GM21515 (cell line): ENCODE results near the gene GPR183.

Source experiments
- ATAC-seq: cut with Tn5 transposase; IDR thresholded peaks from one replicate; pipeline ENCODE4 v1.9.1; 2021; ENCODE audit not compliant: unreplicated experiment

Gene GPR183

DNA sequence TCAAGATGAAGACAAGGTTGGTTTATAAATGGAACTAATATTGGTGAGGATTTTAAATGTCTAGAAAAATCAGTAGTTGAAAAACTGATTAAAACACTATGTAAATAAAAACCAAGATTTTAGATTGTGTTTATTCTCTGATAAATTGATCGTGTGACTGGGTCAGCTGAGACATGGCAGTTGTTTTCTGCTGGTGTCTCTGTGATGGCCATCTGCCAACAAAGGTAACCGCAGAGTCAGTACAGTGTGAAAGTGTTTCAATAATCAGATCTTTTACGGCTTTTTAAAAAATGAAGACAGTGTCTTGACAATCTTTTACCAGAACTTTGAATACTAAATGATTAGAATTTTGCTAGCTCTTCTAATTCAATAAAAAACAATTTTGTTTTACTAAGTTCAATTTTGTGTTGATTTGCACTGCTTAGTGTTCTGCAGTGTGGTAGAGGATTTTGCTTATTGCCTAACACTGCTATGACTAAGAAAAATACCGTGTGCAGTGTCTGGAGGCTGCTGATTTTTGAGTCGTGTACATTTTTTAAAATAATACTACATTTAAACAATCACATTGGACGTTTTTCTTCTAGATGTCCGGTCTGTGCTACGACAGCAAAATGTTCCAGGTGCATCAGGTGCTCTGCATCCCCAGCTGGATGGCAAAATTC lies 32.7 kb upstream of the GPR183 start:
- no peak for ATAC-seq

DNA sequence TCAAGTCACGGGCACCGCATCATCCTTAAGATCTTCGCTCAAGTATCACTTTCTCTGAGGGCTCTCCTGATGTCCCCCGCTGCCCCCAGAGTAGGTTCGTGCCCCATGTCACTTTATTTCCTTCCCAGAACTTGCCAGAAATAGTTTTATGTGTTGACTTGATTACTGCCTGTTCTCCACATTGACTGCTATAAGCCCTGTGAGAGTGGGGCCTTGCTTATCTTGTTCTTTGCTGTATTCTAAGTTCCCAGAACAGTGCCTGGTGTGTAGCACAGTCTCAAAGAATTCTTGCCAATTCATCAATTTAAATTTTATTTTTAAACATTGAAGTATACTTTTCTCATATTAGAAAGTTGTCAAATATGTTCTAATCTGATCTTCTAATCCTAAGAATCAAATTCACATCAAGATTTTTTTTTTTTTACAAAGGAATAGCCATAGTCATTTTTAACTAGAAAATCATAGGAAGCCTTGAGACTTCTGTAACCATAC lies 32.1 kb upstream of the GPR183 start:
- no peak for ATAC-seq

GRCh38 chr13:99335603-99336002 lies 28.4 kb upstream of the GPR183 start:
- peak; percentile 65 for ATAC-seq

- no peak for ATAC-seq
Observed at GRCh38 chr13:99335087-99335486, 27.9 kb upstream of the GPR183 start.

DNA sequence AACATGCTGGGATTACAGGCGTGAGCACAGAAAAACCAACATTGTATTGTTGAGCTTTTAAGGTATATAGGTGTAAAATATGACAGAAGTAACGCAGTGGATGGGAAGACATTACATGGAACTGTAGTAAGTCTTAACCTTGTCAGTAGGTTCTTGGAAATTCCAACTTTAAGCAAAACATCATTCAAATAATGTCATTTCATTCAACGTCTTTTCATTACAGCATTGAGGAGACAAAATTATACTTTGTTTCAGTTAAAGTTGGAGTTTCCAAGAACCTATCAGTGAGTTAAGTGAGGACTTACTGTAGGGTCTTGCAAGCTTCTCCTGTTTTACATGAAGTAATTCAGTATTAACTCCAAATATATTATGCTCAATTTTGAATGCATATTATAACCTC lies 27.0 kb upstream of the GPR183 start:
- no peak for ATAC-seq

DNA sequence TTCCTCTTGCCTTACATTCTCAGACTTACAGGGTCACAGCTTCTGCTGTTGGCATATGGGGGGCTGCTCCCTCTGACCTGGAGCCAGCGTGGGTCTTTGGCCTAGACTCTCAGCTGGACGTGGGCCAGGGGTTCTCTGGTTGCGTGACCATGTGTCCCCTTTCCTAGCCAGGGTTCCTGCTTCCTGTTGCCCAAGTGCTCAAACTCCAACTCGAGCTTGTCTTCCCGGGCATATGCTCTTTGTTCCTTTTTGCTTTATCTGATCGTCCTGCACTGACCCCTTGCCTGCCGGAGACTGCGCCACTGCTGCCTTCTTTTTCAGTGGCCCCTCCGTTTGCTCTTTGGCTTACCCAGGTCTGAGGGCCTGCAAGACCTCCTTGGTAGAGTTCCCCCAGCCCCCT lies 25.3 kb upstream of the GPR183 start:
- no peak for ATAC-seq

DNA sequence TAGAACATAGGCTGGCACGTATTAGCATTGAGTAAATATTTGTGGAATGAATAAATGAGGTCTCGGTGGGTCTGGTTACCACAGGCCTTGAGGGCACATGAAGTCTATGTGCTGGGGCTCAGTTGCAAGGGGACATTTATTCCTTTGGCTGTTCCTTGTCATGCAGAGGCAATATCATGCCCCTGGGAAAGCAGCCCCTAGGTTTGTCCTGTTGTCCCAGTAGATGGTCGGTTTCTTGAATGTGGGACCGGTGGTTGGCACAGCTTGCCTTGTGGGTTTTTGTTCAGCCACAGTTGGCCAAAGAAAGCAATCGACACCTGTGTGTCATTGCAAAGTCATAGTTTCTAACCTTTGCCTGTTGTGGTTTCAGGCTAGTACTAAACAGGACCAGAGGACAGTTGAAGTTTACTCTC lies 24.7 kb upstream of the GPR183 start:
- peak; percentile 81 for ATAC-seq

GRCh38 chr13:99330942-99331341 lies 23.7 kb upstream of the GPR183 start:
- ATAC-seq, result no peak

DNA sequence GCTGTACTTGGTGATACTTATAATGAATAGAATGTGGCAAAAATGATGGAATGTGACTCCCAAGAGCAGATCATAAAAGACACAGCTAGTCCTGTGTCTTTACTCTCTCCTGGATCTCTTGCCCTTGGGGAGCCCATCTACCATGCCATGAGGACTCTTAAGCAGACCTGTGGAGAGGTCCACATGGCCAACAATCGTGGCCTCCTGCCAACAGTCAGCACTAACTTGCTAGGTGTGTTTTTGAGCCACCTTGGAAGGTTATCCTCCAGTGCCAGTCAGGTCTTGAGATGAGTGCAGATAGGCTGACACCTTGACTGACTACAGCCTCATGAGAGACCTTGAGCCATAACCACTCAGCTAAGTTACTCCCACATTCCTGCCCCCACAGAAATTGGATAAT lies 22.3 kb upstream of the GPR183 start:
- no peak for ATAC-seq

DNA sequence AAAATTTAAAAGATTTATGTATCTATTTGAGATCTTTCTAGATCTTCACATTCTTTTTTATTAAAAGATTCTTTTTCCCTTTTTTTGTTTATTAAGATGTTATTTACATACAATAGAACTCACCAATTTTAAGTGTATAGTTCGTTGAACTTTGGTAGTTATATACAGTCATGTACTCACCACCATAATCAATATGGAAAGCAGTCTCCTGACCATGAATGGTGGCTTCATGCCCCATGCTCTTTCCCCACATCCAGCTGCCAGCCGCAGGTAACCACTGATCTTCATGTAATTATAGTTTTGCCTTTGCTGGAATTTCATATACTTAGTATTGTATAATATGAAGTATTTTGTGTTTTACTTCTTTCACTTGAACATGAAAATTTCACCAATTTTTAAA lies 20.6 kb upstream of the GPR183 start:
- ATAC-seq, result no peak

DNA sequence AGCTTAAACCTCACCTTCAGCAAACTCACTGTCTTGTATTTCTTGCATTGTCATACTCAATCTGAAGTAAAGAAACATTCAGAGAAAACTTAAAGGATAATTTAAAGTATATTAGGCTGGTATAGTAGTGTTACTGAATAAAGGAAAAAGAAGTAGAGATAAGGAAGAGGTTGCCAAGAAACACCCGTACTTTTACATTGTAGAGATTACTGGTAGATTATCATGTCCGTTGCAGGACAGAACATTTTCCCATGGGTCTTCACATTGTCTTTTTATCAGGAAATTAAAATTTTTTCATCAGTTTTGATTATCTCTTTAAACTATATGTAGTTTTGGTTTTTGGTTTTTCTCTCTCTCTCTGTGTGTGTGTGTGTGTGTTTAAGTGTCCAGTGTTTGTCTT lies 19.9 kb upstream of the GPR183 start:
- no peak for ATAC-seq

DNA sequence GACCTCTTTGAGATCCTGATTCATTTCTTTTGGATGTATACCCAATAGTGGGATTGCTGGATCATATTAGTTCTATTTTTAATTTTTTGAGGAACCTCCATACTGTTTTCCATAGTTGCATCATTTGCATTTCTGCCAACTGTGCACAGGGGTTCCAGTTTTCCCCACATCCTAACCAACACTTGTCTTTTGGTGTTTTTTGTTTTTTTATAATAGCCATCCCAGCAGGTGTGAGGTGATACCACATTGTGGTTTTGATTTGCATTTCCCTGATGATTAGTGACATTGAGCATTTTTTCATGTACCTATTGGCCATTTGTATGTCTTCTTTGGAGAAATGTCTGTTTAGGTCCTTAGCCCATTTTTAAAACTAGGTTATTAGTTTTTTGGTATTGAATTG lies 18.8 kb upstream of the GPR183 start:
- ATAC-seq, result no peak

GRCh38 chr13:99323488-99323887 lies 16.3 kb upstream of the GPR183 start:
- no peak for ATAC-seq

DNA sequence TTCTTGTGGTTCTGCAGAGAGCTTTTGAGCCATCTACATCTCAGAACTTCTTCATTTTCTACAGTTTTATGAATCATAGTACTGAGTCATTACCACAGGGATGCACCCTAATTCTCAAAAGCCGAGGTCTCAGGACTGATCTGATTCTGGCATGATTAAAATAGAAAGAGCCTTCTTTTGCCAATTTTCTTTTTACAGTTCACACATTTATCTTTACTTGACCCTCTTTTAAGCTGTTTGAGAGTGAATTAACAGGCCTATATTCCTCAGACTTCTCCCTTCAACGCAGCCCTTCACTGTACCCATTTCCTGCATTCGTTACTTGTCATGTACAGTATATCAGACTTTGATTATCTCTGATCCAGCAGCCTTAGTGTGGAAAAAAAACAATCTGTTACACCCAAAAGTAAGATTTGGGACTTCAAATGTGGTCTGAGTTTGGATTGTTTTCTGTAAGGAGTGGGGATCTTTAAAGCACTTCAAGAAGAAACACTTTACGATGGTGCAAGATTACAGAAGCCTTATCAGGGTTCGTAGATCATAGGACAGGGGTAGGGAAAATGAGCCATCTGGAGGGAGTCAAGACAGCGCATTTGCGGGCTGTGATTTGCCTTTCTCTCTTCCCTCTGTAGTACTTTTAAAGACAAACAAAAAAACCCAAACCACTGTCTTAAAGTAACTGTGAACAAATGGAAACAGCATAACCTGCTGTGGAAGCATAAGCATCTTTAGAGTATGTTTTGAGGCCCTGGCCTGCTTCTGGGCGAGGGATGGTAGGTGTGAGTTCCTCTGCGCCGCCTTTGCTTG lies 15.3 kb upstream of the GPR183 start:
- ATAC-seq, result peak; percentile 79

- ATAC-seq, result no peak
Observed at GRCh38 chr13:99321709-99322108, 14.5 kb upstream of the GPR183 start.

DNA sequence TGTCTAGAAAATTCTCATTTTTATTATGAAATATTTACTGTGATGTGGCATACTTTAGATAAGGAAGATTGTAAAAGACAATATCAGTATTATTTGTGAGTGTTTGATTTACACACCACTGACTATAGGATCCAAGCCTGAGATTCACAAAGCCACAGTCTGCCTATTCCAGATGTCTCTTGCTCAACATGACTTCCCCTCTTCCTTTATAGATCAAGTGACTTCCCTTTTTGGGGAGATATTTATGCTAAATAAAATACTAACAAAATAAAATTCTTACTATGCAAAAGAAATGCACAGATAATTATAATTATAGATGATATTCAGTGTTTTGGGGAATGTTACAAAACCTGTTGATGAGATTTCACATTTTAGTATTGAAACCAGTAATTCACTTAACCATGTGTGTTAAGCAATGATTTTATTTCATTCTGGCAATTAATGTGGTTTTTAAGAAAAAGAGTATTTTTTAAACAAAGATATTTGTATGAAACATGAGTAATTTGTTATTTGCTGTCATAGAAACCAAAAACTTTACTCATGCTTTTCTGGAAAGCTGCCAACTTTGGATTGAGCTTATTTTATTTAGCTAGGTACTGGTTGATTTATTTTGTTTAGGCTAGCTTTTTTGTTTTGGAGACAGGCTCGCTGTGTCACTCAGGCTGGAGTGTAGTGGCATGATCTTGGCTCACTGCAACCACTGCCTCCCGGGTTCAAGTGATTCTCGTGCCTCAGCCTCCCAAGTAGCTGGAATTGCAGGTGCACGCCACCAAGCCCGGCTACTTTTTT lies 13.7 kb upstream of the GPR183 start:
- no peak for ATAC-seq

DNA sequence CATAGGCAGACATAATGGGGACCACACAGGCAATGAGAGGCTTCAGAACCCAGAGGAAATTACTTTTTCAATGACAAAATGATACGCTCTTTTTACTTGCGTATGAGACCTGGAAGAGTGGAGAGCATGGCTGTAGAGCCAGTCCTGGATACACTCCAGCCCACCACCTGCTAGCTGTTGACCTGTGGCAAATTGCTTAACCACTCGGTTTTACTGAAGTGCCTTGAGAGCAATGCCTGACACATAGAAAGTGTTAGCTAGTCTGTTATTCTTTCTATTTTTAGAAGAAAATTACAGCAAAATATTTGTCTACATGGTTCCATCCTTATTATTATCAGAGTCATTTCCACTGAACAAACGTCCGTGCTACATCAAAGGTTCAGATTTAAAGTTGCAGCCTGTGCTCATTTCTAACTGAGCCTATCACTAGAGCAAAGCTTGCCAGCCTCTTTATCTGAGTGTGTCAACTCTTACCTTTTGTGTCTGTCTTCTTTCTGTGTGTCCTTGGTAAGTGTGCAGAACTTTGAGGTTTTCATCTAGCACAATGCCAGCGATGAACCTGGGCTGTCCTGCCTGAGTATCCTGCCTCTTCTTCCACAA lies 9.6 kb upstream of the GPR183 start:
- ATAC-seq, result no peak

- no peak for ATAC-seq
Observed at GRCh38 chr13:99316224-99316623, 9.0 kb upstream of the GPR183 start.

- no peak for ATAC-seq
Observed at GRCh38 chr13:99315186-99315585, 8.0 kb upstream of the GPR183 start.

GRCh38 chr13:99314640-99315176 lies 7.5 kb upstream of the GPR183 start:
- ATAC-seq, result no peak

DNA sequence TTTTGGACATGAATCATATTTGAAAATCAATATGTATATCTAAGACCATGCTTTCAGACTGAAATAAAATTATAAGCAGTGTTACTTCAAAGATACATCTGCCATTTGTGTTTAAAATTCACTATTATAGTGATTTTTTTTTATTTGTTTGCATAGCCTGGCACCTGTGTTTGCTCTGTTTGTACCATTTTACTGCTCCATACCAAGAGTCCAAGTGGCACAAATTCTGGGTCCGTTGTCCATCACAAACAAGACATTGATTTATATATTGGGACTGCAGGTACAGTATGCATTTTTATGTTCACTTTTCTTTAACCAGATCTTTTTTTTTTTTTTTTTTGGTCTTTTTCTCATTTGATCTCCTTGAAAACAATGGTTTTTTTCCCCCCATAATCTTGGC lies 6.7 kb upstream of the GPR183 start:
- no peak for ATAC-seq
